ENCODE data around the gene NARS2.
"Not testable (repeated sequence)": the region's sequence is repeated elsewhere in the genome, so short reads cannot be mapped to it uniquely, and the experiment has no call there.

Gene NARS2

DNA sequence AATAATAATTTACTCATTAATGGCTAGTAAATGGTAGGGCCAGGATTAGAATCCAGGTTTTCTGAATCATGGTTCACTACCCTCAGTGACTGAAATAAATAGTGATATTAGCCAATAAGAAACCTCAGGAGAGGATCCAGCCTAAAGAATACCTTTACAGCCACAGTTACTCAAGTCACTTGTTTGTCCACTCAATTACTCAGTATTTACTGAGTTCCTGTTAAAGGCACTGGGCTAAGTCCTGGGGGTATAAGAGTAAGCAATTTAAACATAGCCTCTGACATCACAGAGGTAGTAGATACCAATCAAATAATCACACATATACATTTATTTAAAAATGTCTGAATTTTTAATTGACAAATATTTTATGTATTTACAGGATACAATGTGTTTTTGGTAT is 100.2 kb downstream of the NARS2 start:
- DNase-seq: no peak

DNA sequence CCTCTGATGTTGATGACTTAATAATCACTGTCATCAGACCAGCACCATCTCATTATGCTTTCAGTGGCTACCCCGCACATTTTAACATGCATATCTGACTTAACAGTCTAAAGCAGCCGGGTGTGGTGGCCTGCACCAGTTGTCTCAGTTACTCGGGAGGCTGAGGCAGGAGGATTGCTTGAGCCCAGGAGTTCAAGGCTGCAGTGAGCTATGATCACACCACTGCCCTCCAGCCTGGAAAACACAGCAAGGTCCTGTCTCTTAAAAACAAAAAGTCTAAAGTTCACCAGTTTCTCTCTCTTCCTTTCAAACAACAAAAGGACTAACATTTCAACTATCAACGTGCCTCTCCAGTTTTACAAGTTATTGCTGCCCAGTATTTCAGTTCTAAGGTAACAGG is 101.8 kb downstream of the NARS2 start:
- no peak for DNase-seq

DNA sequence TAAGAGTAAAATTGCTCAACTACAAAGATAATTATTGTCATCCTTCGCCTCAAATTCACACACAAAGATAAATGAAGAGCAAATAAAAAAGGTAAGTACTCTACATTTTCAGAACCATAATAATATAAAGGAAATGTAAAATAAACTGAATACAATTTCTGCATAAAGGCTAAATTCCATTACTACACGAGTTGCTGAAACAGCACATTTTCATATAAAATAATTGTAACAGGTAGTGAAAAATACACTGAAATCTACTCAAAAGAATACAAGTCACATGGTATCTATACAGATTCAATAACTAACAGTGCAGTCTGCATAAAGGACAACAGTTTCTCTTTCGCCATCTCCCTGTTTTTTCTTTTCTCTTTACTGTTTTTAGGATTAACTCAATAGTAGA is 102.3 kb downstream of the NARS2 start:
- DNase-seq: no peak

DNA sequence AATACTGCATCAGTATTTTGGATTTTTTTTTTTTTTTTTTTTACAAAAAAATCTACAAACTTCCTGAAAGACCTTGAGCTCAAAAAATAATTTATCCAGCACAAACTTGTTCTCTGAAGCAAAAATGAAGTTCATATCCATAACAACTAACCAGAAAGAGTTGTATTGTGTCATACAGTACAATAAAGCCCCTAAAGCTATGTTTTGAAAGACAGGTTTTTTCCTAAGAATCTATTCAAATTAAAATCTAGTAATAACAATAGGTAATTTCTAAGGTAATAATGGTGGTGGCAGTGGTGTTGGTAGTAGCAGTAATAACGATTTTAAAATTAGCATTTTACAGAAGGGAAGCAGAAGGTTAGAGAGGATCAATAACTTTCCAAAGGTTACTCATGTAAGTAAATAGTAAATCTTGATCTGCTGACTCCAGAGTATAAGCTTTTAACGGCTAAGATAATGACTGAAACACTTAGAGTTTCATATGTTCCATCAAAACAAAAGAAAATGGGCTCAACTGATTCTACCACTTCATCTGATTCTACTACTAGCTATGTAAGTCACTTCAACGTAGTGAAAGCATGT is 103.7 kb downstream of the NARS2 start:
- no peak for DNase-seq

DNA sequence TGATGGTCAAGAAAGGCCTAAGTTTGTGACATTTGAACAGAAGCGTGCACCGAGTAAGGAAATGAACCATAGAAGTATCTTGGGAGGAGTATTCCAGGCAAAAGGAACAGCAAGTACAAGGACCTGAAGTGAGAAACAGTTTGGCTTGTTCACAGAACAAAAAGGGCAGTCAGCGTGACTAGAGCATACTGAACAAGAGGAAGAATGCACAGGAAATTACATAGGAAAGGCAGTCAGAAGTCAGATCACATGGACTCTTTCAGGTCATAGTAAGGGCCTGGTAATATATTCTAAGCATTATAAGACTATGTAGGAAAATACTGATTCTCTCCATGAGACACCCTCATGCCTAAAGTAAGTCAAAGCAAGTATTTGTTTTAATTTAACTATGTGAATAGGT is 104.8 kb downstream of the NARS2 start:
- DNase-seq: peak; percentile 32 to 73 (median 60)

DNA sequence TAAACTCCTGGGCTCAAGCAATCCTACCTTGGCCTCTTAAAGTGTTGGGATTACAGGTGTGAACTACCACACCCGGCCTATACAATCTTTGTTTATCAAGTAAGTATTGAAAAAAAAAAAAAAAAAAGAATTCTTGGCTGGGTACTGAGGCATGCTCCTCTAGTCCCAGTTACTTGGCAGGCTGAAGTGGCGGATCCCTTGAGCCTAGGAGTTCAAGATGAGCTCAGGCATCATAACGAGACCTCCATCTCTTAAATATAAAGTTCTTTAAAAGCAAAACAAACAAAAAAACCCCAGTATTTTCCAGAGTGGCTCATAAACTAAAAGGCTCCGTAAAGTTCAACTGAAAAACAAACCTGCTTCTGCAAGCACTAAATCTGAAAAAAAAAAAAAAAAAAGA is 106.7 kb downstream of the NARS2 start:
- no peak for DNase-seq

DNA sequence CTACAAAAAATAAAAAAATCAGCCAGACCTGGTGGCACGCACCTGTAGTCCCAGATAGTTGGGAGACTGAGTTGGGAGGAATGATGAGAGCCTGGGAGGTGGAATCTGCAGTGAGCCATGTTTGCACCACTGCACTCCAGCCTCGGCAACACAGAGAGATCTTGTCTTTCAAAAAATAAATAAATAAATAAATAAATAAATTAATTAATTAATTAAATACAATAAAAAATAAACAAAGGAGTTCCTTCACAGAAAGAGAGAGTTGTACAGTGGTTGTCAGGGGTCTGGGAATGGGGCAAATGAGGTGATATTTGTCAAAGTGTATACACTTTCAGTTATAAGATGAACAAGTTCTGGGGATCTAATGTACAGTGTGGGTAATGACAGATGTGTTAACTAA is 107.3 kb downstream of the NARS2 start:
- DNase-seq: no peak

DNA sequence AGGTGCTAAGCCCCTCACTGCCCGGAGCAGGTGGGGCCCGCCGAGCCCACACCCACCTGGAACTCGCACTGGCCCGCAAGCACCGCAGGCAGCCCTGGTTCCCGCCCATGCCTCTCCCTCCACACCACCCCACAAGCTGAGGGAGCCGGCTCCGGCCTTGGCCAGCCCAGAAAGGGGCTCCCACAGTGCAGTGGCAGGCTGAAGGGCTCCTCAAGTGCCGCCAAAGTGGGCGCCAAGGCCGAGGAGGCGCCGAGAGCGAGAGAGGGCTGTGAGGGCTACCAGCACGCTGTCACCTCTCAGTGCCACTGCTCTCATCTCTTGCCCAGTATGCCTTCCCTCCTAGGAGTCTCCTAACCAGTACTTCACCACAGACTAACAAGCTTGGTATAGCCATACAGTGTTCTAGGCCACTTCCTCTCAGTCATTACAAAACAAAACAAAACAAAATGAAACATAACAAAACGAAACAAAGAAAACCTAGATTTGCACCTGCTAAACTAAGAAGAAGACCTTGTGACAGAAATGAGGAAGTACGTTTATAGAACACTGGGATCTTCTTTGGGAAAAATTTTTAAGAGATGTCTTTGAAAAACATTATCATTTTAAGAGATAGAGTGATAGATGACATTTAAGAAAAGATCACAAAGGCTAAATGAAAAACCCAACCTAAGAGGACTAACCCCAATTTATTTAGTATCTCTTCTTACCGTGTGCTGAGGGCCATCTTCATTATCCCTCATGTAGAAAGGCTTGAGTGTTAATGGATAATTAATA is 109.3 kb downstream of the NARS2 start:
- DNase-seq: peak in 2 of 4 experiments; percentile 16 to 31

DNA sequence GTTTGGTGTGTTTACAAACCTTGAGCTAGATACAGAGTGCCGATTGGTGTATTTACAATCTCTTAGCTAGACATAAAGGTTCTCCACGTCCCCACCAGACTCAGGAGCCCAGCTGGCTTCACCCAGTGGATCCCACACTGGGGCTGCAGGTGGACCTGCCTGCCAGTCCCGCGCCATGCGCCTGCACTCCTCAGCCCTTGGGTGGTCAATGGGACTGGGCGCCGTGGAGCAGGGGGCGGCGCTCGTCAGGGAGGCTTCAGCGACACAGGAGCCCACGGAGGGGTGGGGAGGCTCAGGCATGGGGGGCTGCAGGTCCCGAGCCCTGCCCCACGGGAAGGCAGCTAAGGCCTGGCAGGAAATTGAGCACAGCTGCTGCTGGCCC is 109.9 kb downstream of the NARS2 start:
- not testable (repeated sequence) for DNase-seq

DNA sequence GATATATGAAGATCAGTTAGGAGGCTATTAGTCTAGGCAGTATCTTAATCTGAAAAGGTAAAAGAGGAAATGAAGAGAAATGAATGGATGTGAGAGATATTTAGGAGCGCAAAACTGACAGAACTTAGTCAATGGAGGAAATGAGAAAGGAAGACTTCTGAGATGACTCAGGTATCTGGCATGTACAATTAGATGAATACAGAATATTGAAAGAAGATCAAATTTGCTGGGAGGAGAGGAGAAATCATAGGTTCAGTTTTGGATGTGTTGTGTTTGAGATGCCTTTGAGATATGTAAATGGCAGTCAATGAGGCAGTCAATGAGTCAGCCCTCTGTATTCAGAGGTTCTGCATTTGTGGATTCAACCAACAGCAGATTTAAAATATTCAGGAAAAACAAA is 114.2 kb downstream of the NARS2 start:
- no peak for DNase-seq

DNA sequence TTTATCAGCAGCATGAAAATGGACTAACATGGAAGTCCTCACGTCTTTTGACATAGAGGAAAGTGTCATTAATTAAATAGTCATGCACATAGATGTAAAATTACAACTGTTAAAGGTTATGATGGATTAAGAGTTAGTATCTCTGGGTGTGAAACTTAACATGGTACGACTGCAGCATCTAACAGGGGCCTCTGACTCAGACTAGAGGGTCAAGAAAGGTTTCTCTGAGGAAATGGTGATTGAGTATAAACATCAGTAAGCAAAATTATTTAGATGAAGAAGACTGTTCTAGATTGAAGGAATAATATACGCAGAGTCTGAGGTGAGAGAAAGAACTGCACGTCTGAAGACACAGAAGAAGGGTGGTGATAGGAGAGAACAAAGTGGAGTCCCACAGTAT is 114.9 kb downstream of the NARS2 start:
- DNase-seq: no peak

DNA sequence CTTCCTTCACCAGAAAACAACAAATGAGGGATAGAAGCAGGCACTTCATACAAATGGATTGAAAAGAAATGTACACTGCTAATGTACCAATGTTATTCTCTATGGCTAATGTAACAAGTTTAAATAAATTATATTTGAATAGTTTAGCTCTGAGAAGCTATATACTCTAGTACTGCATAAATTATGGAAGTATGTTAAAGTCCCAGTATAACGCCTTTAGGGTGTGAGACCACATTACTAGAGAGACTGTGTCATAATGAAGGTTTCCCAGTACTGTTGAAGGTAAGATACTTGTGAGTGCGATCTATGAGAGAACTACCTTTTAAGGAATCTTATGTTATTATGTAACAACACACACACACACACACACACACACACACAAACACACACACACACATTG is 117.2 kb downstream of the NARS2 start:
- no peak for DNase-seq

DNA sequence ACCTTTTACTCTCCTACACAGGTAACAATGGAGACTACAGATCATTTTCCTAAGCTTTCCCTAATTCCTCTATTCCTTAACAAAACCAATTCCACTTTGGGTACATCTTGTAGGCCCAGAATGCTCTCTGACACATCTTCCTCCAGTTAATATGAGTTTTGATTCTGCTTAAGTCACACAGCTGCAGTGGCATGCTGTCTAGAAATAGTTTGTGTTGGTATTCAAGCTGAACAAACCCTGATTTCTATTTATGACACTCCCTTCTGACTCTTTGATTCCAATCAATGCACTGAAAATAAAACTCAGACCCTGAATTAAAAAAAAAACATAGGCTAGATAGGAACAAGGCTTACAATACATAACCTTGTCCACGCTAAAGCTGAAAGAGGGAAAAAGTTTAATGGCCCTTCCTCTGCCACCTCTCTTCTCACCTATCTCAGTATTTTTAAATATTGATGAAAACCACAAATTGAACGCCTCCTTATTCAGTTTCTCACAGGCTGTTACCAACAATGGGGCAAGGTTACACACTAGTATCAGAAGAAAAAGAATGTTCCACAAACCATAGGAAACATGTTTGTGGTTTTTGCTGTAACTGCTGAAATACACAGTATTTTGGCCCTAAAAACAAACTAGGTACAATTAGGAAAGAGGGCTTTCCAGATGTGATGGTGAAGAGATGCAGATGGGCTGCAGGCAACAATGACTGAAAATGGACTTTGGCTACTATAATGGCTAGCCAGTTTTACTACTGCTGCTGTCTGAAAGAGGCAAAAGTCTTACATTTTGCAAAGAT is 121.3 kb downstream of the NARS2 start:
- no peak for DNase-seq

DNA sequence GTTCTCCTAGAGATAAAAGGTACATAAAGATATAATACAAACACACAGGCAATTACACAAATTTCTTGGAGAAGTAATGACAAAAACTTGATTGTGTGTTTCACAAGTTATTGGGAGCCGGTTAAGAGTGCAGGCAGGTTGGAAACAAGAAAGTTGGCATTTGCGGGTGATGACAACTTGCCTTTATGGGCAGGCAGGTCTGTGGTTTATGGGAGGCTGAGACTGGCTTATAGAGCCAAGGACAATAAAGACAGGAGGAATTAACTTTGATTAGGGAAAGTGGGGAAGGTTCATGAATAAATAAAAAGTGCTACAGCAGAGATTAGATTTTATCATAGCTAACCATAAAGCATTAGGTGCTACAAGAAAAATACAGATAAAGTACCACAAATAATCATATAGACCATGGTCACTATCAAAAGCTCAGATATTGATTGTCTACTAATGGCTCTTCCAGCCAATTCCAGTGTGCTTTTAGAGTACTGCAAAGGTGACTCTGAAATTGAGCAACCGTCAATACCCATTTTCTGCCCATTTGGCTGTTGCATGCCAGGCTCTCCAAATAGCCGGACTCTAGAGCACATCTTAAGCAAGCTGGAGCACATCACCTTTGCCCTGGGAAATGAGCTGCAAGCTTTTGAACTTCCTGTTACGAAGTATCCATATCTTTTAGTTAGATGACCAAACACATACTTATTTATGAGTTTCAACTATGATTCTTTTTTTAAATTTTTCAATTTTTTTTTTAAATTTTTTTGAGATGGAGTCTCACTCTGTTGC is 123.1 kb downstream of the NARS2 start:
- DNase-seq: no peak

DNA sequence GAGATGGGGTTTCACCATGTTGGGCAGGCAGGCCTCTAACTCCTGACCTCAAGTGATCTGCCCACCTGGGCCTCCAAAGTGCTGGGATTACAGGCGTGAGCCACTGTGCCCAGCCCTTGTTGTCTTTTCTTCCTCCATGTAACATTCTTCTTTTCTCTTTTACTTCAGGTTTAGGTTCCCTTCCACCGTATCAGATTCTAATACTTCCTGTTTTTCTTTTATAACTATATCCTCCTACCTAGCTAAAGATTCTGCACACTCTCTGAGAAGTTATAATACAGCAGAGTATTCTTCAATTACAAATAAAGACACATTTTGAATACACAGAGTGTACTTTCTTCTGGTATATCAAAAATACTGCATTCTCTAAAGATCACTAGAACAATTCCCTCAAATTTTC is 123.8 kb downstream of the NARS2 start:
- no peak for DNase-seq

DNA sequence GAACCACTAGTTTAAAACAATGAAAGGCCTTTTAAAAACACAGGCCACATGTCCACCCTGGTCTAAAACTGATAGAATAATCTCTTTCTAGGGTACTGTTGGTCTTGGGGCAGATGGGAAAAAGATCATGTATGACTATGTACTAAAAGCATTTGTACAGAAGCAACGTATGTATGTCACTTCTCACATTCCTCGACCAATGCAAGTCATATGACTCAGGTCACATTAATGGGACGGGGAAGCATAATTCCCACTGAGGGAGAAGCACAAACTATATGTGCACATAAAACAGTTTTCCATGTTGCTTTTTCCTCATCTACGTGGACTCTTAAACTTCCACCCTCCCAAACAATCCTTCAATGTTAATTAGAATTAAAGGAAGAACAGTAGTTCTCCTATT is 124.8 kb downstream of the NARS2 start:
- no peak for DNase-seq

DNA sequence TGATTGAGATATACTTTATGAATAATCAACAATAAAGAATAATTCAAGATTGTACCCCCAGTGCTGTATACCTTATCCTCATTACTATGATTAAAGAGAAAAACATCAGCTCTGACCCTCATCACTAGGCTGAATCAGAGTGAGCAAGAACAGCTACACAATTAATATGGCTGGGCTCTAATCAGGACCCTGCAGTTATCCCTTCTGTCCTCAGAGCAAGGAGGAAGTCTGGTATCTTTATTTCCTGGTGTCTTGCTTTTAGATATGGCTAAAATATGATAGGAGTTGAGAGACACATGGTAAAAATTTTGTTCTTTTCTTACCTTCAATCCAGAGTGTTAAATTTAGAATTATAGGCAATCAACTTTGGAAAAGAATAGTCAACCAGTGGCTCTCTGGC is 128.5 kb downstream of the NARS2 start:
- no peak for DNase-seq

DNA sequence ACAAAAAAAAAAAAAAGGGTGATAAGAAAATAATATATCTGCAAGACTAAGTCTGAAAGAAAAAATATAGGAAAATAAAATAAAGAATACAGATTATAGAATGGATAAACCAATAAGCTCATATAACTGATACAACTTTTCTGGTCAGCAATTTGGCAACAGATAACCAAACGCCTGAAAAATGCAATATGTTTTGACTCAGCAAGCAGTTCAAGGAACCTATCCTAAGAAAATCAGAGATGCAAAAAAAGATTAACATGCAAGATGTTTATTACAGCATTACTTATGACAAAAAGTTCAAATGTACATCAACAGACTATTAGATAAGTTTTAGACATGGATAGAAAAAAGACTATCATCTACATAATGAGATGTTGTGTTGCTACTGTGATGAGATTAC is 129.9 kb downstream of the NARS2 start:
- DNase-seq: no peak

DNA sequence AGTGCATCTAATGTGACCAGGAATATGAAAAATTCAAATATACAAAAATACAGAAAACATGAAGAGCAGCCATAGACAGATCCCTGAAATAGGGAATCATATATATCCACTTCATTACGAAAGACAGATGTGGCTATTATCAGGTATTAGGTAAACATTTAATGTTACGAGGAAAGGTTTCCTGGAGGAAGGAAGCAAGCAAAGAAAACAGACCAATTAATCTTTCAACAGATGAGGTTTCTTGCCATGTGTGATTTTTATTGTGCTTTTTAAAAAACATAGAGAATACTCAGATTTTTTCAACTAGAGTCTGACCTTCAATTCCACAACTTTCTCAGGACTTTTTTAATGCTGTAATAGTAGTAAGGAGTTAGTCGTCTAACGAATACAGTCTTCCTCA is 132.7 kb downstream of the NARS2 start:
- no peak for DNase-seq

DNA sequence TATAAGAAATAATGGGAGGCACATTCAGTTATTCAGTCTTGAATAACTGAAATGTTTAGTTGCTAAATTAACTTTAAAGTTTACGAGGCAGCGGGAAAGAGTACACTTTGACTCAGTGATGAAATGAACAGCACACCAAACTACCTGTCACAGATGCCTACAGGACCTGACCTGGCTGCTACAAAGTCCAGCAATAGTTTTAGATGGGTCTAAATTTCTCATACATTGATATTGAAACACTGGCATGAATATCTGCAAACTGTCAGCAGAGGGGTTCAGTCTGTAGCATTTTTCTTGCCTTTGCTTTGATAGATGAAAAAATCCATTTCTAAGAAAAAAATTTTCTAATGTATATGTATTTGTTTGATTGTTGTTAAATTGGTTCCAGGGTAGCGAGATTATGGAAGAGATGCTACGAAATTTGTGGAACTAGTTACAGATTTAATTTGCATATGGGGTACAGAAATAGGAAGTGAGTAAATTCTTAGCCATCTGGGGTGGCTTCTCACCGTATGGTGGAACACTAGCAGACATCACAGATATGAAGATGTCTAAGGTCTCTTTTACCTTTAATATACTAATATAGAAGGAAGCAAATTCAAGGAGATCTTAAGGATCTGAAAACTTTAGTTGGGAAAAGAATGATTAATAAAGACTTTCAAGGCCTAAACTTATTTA is 136.2 kb downstream of the NARS2 start:
- peak in 3 of 4 experiments; percentile 17 to 47 (median 44) for DNase-seq

DNA sequence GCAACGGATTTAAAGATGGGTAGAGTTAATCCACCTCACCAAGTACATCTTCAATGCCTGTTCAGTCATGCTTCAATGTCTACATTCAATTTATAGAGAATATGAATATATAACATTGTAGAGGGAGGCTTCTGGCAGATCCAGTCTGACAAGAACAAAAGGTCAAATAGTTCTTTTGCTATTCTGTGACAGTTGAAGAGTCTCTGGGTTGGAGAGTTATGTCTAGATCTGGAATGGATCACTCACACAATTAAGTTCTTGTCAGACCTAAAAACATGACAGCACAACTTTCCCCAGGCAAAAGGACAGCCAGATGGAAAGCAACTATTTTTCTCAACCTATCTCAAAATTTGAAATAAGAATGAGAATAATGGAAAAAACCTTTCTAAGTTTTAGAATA is 141.7 kb downstream of the NARS2 start:
- no peak for DNase-seq

DNA sequence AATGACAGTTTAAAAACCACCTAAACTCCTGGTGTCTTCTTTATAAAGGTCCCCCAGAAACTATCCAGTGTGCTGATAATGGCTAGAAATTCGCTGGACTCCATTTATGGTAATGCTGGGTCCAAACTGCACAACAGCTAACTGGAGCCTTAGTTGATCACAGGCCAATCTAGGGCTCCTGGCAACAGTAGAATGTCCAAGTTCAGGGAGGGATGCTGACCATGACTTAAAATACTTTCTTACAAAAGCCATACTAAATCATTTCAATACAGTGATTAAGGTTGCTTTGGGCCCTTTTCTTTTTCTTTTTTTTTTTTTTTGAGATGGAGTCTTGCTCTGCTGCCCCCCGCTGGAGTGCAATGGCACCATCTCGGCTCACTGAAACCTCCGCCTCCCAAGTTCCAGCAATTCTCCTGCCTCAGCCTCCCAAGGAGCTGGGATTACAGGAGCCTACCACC is 142.6 kb downstream of the NARS2 start:
- peak; percentile 38 to 73 (median 58) for DNase-seq
